IMR-90 (cell line): ENCODE measurements around the gene SPINT1. TPM values are rescaled to one million over a fixed set of nuclear protein-coding genes. Genes with fewer than 3 reads are reported as not detected.

Source experiments
- ATAC-seq: fragments of 200-7000 bp; cut with Tn5 transposase; 2 replicates; pipeline ENCODE4 v1.9.1; 2020; ENCODE audit warnings: low read depth, mild to moderate bottlenecking, moderate library complexity
- BruUV-seq: library from RNA; stranded (reverse); fragments of 400-500 nt; replicated peaks from 2 replicates; lab custom pipeline; 2021; lab: Mats Ljungman, UMichigan
- CTCF ChIA-PET: fragments of 300-600 bp; formaldehyde crosslinking; extraction: SDS; loops from one replicate; lab custom pipeline; 2021; ENCODE audit warnings: antibody characterized with exemption; lab: Yijun Ruan, JAX
- POLR2A ChIA-PET: fragments of 300-600 bp; sonication (Branson Sonifier 250); formaldehyde crosslinking; loops from one replicate; lab custom pipeline; 2022; ENCODE audit warnings: antibody characterized with exemption; ENCODE audit not compliant: unreplicated experiment; lab: Charles Lee
- DNase-seq: peaks from one replicate; pipeline ENCODE4 v3.0.0; 2013
- H2AFZ ChIP-seq: replicated peaks from 2 replicates; pipeline ENCODE3; 2013; ENCODE audit warnings: low read length, mild to moderate bottlenecking; ENCODE audit not compliant: poor library complexity
- H2AK5ac ChIP-seq: 2 replicates; pipeline ENCODE4 v1.6.1; 2013; ENCODE audit warnings: low read depth, low read length, inconsistent platforms
- H2AK9ac ChIP-seq: replicated peaks from 2 replicates; pipeline ENCODE3; 2013; ENCODE audit warnings: mild to moderate bottlenecking, low read depth, low read length, moderate library complexity; ENCODE audit not compliant: poor library complexity
- H2BK120ac ChIP-seq: 2 replicates; pipeline ENCODE4 v1.6.1; 2013; ENCODE audit warnings: low read depth, low read length, inconsistent platforms
- H2BK15ac ChIP-seq: 3 replicates; pipeline ENCODE4 v1.6.1; 2013; ENCODE audit warnings: low read depth, low read length, inconsistent platforms
- H2BK20ac ChIP-seq: 2 replicates; pipeline ENCODE4 v1.6.1; 2013; ENCODE audit warnings: low read depth, mild to moderate bottlenecking, inconsistent platforms, low read length, moderate library complexity
- H2BK5ac ChIP-seq: 2 replicates; pipeline ENCODE4 v1.6.1; 2013; ENCODE audit warnings: mild to moderate bottlenecking, low read depth, low read length, inconsistent platforms; ENCODE audit not compliant: poor library complexity, severe bottlenecking
- H3K14ac ChIP-seq: replicated peaks from 2 replicates; pipeline ENCODE4 v1.6.1; 2013; ENCODE audit warnings: low read depth, low read length, inconsistent platforms
- H3K18ac ChIP-seq: 2 replicates; pipeline ENCODE4 v1.6.1; 2013; ENCODE audit warnings: low read depth, low read length, control low read depth
- H3K23ac ChIP-seq: 2 replicates; pipeline ENCODE4 v1.6.1; 2013; ENCODE audit warnings: low read depth, low read length, inconsistent platforms
- H3K27ac ChIP-seq: 2 replicates; pipeline ENCODE4 v1.5.1; 2013; ENCODE audit warnings: mild to moderate bottlenecking, control low read depth, low read length; ENCODE audit not compliant: insufficient read depth
- H3K27me3 ChIP-seq: 2 replicates; pipeline ENCODE4 v1.6.1; 2013; ENCODE audit warnings: low read length; ENCODE audit not compliant: control insufficient read depth, insufficient read depth
- H3K36me3 ChIP-seq: 2 replicates; pipeline ENCODE4 v1.6.1; 2013; ENCODE audit warnings: low read length, mixed read lengths; ENCODE audit not compliant: control insufficient read depth, insufficient read depth
- H3K4ac ChIP-seq: 2 replicates; pipeline ENCODE4 v1.6.1; 2013; ENCODE audit warnings: low read depth, low read length, inconsistent platforms
- H3K4me1 ChIP-seq: 2 replicates; pipeline ENCODE4 v1.6.1; 2013; ENCODE audit warnings: low read length, mixed read lengths; ENCODE audit not compliant: control insufficient read depth, insufficient read depth
- H3K4me2 ChIP-seq: 2 replicates; pipeline ENCODE4 v1.6.1; 2013; ENCODE audit warnings: low read depth, mild to moderate bottlenecking, control low read depth, low read length, moderate library complexity
- H3K4me3 ChIP-seq: 2 replicates; pipeline ENCODE4 v1.5.1; 2013; ENCODE audit warnings: low read depth, mild to moderate bottlenecking, control low read depth, low read length, moderate library complexity; ENCODE audit not compliant: insufficient read depth
- H3K56ac ChIP-seq: 2 replicates; pipeline ENCODE4 v1.6.1; 2013; ENCODE audit warnings: low read length, inconsistent platforms; ENCODE audit not compliant: insufficient read depth; ENCODE audit errors: extremely low read depth
- H3K79me1 ChIP-seq, 2 experiments: 2 replicates each; pipeline ENCODE4 v1.6.1; 2013; ENCODE audit warnings: low read length in 2 of 2, inconsistent platforms in 1 of 2, low read depth in 1 of 2
- H3K9ac ChIP-seq: 2 replicates; pipeline ENCODE4 v1.6.1; 2013; ENCODE audit warnings: low read depth, low read length, control low read depth
- H3K9me1 ChIP-seq: 2 replicates; pipeline ENCODE4 v1.6.1; 2013; ENCODE audit warnings: low read length, inconsistent platforms; ENCODE audit not compliant: insufficient read depth
- H3K9me3 ChIP-seq: 2 replicates; pipeline ENCODE4 v1.6.1; 2013; ENCODE audit warnings: low read length; ENCODE audit not compliant: control insufficient read depth, insufficient read depth
- H4K20me1 ChIP-seq: 2 replicates; pipeline ENCODE4 v1.6.1; 2013; ENCODE audit warnings: low read length, inconsistent platforms; ENCODE audit not compliant: insufficient read depth
- H4K5ac ChIP-seq: 2 replicates; pipeline ENCODE4 v1.6.1; 2013; ENCODE audit warnings: mild to moderate bottlenecking, low read depth, low read length, control low read depth
- H4K8ac ChIP-seq, 2 experiments: 2 replicates each; pipeline ENCODE4 v1.6.1; 2013; ENCODE audit warnings: low read depth in 2 of 2, low read length in 2 of 2, control low read depth in 1 of 2, inconsistent platforms in 1 of 2
- H4K91ac ChIP-seq: 2 replicates; pipeline ENCODE4 v1.6.1; 2013; ENCODE audit warnings: low read depth, low read length, inconsistent platforms; ENCODE audit not compliant: insufficient read depth
- CEBPB ChIP-seq: IDR thresholded peaks from 2 replicates; pipeline ENCODE4 v1.6.1; 2012; ENCODE audit warnings: low read depth, low read length, improper control_type of control experiment
- FOS ChIP-seq: fragments of 150-350 bp; IDR thresholded peaks from 2 replicates; pipeline ENCODE4 v1.6.1; 2016; ENCODE audit warnings: low read depth, low read length
- RAD21 ChIP-seq: IDR thresholded peaks from 2 replicates; pipeline ENCODE4 v1.6.1; 2012; ENCODE audit warnings: low read length, improper control_type of control experiment
- RCOR1 ChIP-seq: IDR thresholded peaks from 2 replicates; pipeline ENCODE4 v1.6.1; 2012; ENCODE audit warnings: mild to moderate bottlenecking, low read length, improper control_type of control experiment; ENCODE audit not compliant: insufficient replicate concordance
- WGBS, 2 experiments: methylation state at CpG; one replicate each; pipeline versions ENCODE4 v1.1.5 to v1.1.7; 2013; ENCODE audit warnings: missing lambda C conversion rate in 2 of 2; ENCODE audit not compliant: insufficient read length in 1 of 2; ENCODE audit errors: extremely low coverage in 2 of 2; 5-methylcytosine and 5-hydroxymethylcytosine counted together
- dilution Hi-C: fragments of 300-500 bp; cut with HindIII; formaldehyde crosslinking; loops from one replicate; pipeline ENCODE4 v1.14.3; 2018; ENCODE audit warnings: low sequenced_read_pairs; ENCODE audit not compliant: unreplicated experiment
- in situ Hi-C: fragments of 300-500 bp; cut with MboI; formaldehyde crosslinking; loops from 3 replicates; pipeline ENCODE4 v1.14.3; 2019; ENCODE audit warnings: low sequenced_read_pairs, inconsistent platforms, mixed read lengths
- intact Hi-C: fragments of 100-400 bp; cut with micrococcal nuclease; formaldehyde crosslinking; loops from 2 replicates; pipeline ENCODE4 v1.10.0; 2022
- polyA plus RNA-seq, 3 experiments: library from polyadenylated mRNA; depleted of rRNA; stranded (reverse); fragments of >200 nt; gene quantifications; 2 replicates each; pipeline ENCODE4 v1.2.3, GENCODE V29; 2012; ENCODE audit warnings: low replicate concordance in 1 of 3
- total RNA-seq: library from RNA; depleted of rRNA; stranded (reverse); fragments of >200 nt; gene quantifications from 2 replicates; pipeline ENCODE4 v1.2.3, GENCODE V29; 2012

SPINT1 gene
- total and polyA plus RNA-seq, 2 of the 4 experiments (the other 2 are of a cell fraction) = 0.90 to 2.1 TPM

- intact Hi-C loops = no loop called here
- no peak overlapping the region for H2BK120ac ChIP-seq
- H3K27me3 ChIP-seq = no peaks in the 10 kb centered on the region
- 0 out of 2 replicates have a peak, but pooled peaks cover 1% of the 10 kb centered on the region for H3K4me1 ChIP-seq
- no peak for TF ChIP-seq RAD21
- no peak for TF ChIP-seq CEBPB
- no peak for TF ChIP-seq RCOR1
- no peak for TF ChIP-seq FOS
- peaks cover 2% of the 10 kb centered on the region for H3K36me3 ChIP-seq
- POLR2A ChIA-PET = interaction anchor here (0.7 kb wide), 1 partner anchor 74 kb away, joined by 3 read pairs; no protein-coding TSS in a partner anchor
- no peak overlapping the region for H3K18ac ChIP-seq
- H2AK5ac ChIP-seq = no peak overlapping the region
- no peak overlapping the region for H2AFZ ChIP-seq
- in situ Hi-C loops = no loop called here
- no TSS peak for BruUV-seq
- H2BK15ac ChIP-seq = no peak overlapping the region
- H3K4me2 ChIP-seq = no peak overlapping the region
- H3K56ac ChIP-seq = no peak overlapping the region
- H2BK20ac ChIP-seq = no peak overlapping the region
- H3K9me1 ChIP-seq = peaks cover 6% of the 10 kb centered on the region; the same call in 1 of the 2 replicates
- H4K8ac ChIP-seq = no peak overlapping the region
- no peak for ATAC-seq
- no peak overlapping the region for H3K14ac ChIP-seq
- DNase-seq = no peak
- no peak overlapping the region for H3K23ac ChIP-seq
- H2AK9ac ChIP-seq = no peak overlapping the region
- no peak overlapping the region for H3K27ac ChIP-seq
- H4K20me1 ChIP-seq = peaks cover 3% of the 10 kb centered on the region; the same call in 1 of the 2 replicates
- dilution Hi-C loops = no loop called here
- H3K9ac ChIP-seq = no peak overlapping the region
- no peaks in the 10 kb centered on the region for H3K9me3 ChIP-seq
- no peak overlapping the region for H3K4ac ChIP-seq
- H3K79me1 ChIP-seq = peaks cover 36 to 61% of the 10 kb centered on the region in 2 experiments
- no CpG with 5 or more reads among the region's 3 CpGs for WGBS, 2 experiments
- CTCF ChIA-PET = no interaction called here
- H4K91ac ChIP-seq = no peak overlapping the region
- H3K4me3 ChIP-seq = no peak overlapping the region
- no peak overlapping the region for H4K5ac ChIP-seq
- no peak overlapping the region for H2BK5ac ChIP-seq
Observed at GRCh38 chr15:40799523-40799922, 44.3 kb upstream of the SPINT1 start.
